HG03571 (cell line): ENCODE data around the gene PNKD.

ENCODE experiments used
- ATAC-seq: cut with Tn5 transposase; IDR thresholded peaks from one replicate; pipeline ENCODE4 v1.9.1; 2021; ENCODE audit not compliant: unreplicated experiment

PNKD gene

DNA sequence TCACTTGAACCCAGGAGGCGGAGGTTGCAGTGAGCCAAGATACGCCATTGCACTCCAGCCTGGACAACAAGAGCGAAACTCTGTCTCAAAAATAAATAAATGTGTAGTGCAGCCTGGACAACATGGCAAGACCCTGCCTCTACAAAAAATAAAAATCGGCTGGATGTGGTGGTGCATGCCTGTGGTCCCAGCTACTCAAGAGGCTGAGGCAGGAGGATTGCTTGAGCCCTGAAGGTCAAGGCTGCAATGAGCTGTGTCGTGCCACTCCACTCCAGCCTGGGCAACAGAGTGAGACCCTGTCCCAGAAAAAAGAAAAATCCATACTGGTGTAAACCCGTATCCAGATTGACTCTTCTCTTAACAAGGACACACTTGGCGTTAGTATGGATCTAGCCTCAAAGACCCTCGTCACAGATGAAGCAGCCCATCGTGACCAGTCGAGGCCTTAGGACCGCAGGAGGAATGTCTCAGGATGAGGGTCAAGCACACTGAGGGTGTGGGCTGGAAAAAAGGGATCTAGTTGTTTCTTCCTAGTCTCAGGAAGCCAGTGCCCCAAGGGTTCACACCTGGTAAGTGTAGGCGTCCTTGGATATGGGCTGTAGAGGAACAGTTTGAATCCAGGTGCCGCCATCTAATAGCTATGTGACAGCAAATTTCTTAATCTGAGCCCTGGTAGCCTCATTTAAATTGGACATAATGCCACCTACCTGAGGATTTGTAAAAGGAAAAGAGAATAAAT, 13.5 kb upstream of the PNKD start:
- no peak for ATAC-seq

DNA sequence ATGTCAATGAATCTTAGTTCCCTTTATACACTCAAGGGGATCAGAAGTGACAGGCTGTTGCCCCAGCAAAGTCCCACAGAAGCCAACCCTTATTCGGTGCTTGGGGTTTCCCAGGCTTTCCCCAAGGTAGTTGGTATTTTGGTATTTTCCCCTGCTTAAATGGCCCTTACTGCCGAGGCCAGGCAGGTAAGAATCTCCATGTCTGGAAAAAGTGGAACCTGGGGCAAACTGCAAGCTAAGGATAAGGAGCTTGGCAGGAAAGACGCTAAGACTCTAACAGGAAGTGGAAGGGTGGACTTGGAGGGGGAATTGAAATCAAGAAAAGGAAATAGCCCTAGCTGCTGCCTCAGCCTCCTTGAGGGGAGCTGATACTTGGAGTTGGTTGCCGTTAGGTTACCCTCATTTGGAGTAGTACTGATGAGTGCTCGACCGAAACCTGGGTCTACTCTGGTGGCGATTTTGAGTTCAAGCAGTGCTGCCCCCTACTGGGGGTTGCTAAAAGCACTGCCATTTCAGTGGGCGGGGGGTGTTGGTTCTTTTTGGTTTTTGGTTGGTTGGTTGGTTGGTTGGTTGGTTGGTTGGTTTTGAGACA, 12.8 kb upstream of the PNKD start:
- ATAC-seq = peak; percentile 80

DNA sequence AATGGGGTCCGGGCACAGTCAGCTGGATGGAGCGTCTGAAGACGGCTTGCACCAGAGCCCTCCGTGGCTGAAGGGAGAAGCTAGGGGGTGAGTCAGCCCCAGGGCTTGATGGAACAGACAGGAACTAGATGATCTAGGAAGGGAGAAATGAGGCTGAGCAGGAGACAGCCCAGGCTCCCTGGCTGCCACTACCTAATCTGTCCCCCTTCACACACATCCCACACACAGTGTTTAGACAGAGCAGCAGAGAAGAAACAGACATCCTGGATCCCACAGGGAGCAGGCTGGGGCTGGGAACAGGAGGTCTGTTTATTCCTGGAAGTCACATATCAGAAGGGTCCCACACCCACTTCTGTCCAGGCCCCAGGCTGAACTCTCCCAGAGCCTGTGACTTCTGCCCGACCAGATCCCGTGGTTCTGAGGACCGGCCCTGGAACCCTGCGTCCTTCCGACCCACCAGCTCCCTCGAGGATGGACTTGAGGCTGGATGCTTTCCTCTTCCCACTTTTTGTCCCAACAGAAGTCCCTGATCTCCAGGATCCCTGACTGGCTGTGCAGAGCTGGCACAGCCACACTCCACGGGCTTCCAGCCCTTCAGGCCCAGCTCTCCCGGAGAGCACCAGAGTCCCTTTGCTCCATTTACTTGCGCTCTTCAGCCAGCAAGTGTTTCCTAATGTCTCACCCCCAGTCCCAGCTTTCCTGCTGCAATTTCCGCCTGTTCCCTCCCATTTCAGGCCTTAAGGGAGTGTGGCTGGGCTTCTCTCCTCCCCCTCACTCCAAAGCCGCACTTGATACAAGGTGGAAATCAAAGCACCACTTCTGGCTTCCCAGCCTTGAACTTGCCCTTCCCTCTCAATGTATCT, 11.0 kb upstream of the PNKD start:
- ATAC-seq = no peak

DNA sequence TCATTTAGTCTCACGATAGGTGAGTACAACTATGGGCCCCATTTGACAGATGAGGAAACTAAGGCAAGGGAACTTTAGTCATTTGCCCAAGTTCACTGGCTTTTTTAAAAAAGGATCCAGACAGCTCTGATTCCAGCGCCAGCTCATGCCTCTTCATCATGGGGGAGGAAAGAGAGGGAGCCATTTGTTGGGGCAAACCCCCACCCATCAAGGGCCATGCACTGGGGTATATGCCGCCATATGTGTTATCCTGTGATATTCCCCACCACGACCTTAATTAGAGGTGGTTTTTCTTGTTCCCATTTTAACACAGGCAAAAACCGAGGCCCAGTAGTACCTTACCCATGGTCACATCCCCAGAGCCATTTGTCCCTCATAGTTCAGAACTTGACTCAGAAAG, 10.2 kb upstream of the PNKD start:
- ATAC-seq = no peak

DNA sequence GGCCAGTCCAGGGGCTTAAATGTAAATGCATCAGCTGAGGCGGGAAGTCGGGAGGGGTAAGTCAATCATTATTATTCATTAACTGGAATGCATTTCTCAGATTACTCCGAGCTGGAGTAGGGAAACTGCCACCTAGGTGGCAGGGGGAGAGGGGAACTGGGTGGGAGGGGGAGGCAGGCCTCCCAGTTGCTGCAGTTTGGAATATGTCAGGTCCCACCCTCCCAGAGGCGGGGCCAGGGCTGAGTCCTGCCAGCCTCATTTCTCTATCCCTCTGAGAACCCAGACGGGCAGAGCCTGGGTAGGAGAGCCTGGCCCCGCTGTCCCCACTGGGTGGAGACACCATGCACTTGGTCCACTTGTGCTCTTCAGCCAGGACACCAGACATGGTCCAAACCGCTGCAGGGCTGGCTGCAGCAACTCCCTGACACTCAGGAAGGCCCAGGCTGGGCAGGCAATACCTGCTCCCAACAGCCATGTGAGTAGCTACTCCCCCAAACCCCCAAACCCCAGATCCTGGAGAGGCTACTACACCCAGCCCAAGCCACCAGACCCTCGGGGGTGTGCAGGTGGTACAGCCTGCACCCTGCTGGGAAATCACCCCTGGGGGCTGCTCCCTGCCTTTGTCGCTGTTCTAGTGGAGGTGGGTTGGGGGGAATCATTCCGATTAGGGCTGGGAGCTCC, 9.4 kb upstream of the PNKD start, which contains the start of gene GPBAR1:
Gene GPBAR1 (plus strand): TSS at position 274 of the 681 bp plus-strand sequence. CDS start 1,710 bp downstream, outside the sequence.
- no peak for ATAC-seq

DNA sequence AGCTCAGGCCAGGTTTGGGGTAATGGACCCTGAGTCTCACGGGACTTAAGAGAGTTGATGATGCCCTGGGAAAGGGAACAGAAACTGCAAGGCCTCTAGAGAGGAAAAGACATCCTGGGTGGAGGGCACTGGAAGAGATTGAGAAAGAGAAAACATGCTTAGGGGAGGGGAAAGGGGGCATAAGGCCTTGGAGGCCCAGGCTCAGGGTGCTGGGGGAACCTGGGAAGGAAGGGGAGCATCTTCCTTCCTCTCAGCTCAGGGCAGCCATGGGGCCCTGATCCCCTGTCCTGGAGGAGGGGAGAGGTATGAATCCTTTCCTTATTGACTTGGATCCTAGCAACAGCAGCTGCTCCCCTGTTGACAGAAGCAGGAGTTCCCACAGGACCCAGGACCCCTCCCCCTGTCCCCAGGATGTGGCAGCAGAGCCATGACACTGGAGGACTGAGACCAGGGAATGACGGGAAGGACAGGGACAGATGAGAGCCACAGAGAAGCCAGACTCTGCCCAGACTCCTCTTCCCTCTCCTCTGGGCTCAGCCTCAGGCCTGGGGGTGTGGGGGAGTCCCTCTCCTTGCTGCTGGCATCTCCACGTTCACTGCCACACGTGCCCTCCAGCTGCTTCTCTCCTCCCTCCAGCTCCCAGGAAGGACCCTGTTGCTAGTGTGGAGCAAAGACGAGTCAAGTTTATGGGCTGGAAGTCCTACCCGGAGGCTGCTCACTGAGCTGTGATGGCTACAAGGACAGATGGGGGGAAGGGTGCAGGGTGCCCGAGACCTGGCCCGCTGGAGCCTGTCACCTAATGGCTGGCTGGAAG, 8.7 kb upstream of the PNKD start:
- ATAC-seq = no peak

DNA sequence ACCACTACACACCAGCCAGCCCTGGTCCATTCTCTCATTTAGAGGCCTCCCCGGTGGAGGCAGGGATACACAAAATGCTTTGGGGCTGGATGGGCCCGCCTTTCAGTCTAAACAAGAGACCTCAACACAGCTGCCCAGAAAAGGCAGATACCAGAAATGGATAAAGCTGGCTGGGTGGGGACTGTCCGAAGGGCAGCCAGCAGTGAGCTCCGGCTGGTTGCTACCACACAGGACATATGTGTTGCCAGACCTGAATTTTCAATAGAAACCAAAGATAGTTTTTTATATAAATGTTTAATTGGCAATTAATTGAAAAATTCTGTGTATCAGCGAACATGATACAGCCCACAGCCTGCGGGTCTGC, 8.1 kb upstream of the PNKD start:
- ATAC-seq = no peak

DNA sequence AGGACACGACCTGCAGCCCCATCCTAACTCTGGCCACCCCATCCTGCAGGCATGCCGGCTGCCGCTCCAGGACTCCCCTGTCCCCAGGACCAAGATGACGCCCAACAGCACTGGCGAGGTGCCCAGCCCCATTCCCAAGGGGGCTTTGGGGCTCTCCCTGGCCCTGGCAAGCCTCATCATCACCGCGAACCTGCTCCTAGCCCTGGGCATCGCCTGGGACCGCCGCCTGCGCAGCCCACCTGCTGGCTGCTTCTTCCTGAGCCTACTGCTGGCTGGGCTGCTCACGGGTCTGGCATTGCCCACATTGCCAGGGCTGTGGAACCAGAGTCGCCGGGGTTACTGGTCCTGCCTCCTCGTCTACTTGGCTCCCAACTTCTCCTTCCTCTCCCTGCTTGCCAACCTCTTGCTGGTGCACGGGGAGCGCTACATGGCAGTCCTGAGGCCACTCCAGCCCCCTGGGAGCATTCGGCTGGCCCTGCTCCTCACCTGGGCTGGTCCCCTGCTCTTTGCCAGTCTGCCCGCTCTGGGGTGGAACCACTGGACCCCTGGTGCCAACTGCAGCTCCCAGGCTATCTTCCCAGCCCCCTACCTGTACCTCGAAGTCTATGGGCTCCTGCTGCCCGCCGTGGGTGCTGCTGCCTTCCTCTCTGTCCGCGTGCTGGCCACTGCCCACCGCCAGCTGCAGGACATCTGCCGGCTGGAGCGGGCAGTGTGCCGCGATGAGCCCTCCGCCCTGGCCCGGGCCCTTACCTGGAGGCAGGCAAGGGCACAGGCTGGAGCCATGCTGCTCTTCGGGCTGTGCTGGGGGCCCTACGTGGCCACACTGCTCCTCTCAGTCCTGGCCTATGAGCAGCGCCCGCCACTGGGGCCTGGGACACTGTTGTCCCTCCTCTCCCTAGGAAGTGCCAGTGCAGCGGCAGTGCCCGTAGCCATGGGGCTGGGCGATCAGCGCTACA, 7.4 kb upstream of the PNKD start:
- no peak for ATAC-seq

DNA sequence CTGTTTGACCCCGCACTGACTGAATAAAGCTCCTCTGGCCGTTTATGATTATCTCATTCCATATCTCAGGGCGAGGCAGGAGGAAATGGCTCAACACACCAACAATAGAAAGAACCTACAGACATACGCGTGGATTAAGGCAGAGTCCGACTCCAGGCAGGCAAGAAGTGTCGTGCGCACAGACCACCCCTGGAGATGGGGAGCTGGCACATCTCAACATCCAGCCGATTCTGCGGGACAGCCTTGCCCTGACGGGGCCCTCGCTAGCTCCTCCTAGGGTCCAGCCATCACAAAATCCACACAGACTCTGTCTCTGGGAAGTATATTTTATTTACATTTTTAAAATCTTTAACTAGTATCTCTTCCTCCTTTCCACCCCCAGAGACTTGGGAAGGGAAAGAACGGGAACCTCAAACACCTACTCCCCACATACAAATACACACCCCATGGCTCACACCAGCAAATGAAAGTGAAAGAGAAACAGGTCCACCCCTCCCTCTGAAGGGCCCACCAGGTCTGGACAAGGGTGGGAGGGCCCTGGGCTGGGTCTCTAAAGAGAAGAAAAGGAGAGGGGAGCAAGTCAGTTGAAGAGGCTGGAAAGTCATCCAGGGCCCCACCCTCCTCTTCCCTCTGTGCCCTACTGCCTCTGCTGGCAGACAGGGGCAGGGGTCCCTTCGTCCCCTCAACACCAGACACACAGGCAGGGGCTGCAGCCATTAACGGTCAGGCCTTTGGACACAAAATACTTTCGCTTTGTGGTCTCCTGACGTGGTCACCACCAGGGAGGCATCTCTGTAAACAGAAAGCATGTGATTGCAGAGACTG, 6.3 kb upstream of the PNKD start:
- no peak for ATAC-seq

DNA sequence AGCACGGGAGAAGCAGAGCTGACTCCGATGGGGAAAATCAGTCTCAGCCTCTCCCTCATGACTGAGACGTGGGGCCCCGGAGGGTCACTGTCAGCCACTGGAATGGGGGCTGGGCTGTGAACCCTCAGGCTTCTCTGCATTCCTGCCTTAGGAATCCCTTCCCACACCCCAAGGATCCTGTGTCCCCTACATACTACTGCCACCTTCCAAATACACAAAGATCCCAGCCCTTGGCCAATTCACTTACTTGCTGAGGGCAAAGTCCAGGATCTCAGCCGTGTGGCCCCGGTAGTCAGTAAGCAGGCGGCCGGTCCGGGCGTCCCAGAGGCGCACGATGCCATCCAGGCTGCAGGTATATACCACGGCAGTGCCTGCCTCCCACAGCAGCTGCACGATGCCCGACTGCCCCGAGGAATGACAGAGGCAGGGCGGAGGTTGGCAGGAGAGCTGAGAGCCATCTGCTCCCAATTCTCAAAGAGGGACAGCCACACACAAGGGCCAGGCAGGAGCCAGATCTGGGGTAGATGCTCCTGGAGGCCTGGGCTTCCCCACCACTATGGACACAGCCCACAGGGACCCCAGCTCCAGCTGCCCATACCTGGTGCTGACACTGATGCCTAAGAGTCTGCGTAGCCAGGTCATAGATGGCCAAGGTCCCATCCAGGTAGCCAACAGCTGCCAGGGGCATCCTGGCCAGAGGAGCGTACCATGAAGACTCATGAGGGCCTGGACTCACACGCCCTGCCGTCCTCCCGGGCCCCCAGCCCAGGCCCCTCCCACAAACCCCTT, 5.4 kb upstream of the PNKD start:
- ATAC-seq = no peak

DNA sequence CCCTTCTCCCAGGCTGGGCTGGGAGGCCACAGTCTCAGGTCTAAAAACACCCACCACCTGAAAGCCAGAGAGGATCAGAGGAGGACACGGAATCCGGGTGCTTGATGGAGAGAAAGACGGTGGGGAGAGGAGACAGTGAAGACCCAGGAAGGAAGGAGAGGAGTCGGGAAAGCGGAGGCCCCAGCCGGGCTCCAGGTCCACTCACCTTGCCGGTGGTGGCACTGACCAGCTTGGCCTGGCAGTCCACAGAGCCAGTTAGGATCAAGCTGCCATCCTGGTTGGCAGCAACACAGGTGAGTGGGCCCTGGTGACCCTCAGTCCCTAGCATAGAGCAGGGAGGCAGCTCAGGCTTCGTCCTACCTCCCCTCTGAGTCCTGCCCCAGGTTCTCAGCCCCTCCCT, 4.7 kb upstream of the PNKD start:
- ATAC-seq = no peak

DNA sequence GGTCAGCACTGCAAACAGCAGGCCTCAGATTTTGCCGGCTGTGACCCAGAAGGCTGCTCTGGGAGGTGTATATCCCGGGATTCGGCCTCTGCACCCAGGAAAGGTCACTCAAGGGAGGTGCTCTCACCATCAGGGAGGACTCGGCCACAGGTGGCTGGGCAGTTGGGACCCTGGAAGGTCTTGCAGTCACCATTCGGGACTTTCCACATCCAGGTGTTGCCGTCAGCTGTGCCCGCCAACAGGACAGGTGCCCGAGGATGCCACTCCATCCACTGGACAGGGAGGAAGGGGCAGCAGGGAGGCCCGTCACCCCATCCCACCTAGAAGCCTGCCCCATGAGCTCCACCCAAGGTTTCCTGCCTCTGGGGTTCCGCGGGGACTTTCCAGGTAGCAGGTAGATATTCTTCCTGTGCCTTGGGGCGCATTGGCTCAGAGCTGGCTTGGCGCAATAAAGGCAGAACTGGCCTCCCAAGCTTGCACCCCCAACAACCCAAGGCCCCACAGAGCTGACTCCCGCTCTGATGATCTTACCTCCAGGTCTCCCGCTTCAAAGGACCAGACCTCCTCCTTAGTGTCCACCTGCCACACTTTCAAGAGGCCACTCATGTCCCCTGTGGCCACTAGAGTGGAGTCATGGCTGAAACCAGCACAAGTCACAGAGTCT, 3.9 kb upstream of the PNKD start:
- no peak for ATAC-seq

DNA sequence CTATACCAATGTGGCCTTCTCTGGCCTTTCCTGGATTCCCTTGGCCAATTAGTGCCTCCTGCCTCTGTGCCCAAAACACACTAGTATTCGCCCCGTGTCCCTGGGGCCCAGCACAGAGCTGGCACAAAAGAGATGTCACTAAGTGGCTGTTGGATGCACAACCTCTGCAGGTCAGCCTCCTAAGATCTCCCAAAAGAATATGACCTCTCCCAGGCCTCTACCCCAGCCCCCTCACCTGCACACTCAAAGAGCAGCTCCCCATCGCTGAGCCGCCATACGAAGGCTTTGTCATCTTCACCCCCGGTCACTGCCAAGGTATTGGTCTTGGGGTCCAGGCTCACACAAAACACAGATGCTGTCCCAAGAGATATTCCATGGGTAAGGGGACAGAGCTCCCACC, 3.1 kb upstream of the PNKD start:
- no peak for ATAC-seq

DNA sequence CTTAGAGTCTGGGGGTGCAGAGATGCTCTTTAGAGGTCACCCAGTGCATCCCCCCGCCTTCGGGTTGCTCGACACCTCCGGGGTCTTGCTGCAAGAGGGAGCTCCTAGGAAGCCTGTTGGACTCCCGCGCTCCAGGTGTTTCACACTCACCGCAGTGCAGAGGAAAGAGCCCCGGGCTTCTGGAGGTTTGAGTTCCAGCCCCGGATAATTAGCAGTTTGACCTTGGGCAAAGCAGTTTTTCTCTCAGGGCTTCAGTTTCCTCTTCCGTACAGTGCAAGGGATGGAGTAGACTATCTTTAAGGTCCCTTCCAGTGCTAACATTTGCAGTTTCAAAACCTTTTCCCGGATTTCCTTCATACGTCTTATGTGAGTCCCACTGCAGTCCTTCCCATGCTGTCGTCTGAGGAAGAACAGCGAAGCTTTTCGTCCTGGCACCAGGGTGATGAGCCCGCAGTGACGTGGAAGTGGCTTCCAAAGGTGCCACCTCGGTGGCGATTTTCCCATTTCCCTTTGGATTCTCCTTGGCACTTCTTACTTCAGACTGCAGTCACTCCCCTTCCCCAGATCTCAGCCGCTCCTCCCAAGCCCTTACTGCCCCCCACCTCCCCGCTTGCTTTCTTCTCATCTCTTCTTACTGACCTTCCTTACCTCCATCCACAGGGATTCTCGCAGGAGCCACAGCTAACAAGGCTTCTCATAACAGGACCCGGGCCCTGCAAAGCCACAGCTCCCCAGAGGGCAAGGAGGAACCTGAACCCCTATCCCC, 585 bp downstream of the PNKD start:
- no peak for ATAC-seq

DNA sequence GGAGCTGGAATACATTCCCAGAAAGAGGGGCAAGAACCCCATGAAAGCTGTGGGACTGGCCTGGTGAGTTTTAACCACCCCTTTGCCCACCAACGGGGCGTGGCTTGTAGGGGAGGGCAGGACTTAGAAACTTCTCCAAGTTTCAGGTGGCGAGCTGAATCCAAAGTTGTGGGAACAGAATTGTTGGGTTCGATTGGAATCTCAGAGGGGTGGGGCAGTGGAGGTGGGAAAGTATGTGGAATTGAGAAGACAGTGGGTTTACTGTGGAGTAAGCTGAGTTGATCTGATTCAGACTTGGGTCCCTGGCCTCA, 1.1 kb downstream of the PNKD start:
- no peak for ATAC-seq

DNA sequence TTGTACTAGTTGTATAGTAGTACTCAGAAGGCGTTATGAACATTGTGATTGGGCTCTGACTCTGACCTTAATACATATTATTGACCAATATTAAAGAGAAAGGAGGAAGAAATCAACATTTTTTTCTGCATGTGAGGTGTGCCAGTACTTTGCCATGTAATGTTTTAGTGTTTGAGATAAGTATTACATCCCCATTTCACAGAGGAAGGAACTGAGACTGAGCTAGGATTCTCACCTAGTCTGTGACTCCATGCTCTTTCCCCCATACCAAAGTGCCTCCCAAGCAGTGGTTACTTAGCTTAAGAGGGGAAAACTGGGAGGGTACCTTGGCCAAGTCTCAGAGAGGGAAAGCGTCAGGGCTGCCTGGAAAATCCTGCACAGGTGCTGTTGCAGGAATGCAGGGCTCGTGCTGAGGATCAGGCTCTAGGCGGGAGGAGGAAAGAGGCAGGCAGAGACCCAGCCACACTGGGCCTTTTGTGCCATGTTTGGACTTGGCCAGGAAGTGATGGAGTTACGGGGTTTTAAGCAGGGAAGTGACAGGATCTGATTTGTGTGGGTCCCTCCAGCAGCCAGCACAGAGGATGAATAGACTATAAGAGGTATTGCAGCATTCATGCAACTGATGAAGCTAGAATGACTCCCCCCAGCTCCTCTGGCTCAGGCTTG, 1.7 kb downstream of the PNKD start:
- no peak for ATAC-seq
